Uterus (tissue), 2 donors: ENCODE measurements around the gene MAD2L2.

ENCODE experiments used
- POLR2A ChIP-seq, 2 donors: fragments of 450-650 bp; IDR thresholded peaks; one replicate each; pipeline ENCODE4 v1.6.1; 2016; ENCODE audit warnings: antibody characterized with exemption in 2 of 2, mild to moderate bottlenecking in 1 of 2, moderate library complexity in 1 of 2
- TF ChIP-seq, protein P1 (sequence below), 4 experiments: fragments of 200-600 bp in 2 of 4; fragments of 450-650 bp in 2 of 4; sonication (generic) in 2 of 4; IDR thresholded peaks; one replicate each; pipeline ENCODE4 v1.5.1; 2016 to 2019; ENCODE audit warnings: antibody characterized with exemption in 4 of 4, mild to moderate bottlenecking in 2 of 4, moderate library complexity in 1 of 4

DNA sequence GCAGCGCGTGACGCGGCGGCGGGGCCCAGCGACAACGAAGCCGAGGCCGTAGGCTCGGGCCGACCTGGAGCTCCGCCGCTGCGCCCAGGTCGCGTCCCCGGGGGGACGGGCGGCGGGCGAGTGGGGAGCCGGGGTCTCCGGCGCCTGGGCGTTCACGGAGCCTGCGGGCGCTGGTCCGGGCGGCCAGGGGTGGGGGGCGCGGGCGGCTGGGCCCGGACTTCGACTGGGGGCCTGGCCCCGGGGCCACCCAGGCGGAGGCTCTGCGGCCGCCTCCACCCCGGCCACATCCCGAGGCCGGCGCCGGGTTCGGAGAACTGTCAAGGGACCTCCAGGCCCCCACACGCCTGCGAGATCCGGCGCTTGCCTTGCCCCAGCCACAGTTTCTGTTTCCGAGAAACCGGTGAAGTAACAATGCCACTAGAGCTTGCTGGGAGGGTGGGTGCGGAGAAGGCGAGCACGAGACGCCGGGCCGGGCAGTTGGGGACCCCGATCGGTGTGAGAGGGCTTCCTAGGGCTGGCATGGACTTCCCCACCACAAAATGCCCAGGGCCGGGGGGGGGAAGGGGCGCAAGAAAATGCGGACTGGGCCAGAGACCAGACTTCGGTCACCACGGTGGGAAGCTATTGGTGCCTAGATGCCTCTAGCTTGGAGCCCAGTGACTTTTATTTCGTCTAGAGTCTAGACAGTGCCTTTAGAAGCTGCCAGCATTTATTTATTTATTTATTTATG lies 16.4 kb downstream of the MAD2L2 start:
- TF ChIP-seq, protein P1, sequence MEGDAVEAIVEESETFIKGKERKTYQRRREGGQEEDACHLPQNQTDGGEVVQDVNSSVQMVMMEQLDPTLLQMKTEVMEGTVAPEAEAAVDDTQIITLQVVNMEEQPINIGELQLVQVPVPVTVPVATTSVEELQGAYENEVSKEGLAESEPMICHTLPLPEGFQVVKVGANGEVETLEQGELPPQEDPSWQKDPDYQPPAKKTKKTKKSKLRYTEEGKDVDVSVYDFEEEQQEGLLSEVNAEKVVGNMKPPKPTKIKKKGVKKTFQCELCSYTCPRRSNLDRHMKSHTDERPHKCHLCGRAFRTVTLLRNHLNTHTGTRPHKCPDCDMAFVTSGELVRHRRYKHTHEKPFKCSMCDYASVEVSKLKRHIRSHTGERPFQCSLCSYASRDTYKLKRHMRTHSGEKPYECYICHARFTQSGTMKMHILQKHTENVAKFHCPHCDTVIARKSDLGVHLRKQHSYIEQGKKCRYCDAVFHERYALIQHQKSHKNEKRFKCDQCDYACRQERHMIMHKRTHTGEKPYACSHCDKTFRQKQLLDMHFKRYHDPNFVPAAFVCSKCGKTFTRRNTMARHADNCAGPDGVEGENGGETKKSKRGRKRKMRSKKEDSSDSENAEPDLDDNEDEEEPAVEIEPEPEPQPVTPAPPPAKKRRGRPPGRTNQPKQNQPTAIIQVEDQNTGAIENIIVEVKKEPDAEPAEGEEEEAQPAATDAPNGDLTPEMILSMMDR (IDR thresholded peaks at IDR 0.05), result no peak
- TF ChIP-seq POLR2A (IDR thresholded peaks at IDR 0.05), result no peak
